Neuronal stem cell (in vitro differentiated cells): ENCODE measurements around the gene ATP5ME.

Experiments
- DNase-seq: peaks from one replicate; pipeline ENCODE4 v3.0.0-alpha.2; 2013; ENCODE audit warnings: low spot score
- H2AFZ ChIP-seq: one replicate; pipeline ENCODE4 v1.6.1; 2013; ENCODE audit warnings: mild to moderate bottlenecking, low read length, inconsistent platforms
- H2AK5ac ChIP-seq: 2 replicates; pipeline ENCODE4 v1.6.1; 2013; ENCODE audit warnings: low read depth, mild to moderate bottlenecking, inconsistent platforms, low read length, moderate library complexity, mixed read lengths
- H2BK120ac ChIP-seq: 2 replicates; pipeline ENCODE4 v1.6.1; 2013; ENCODE audit warnings: low read depth, mild to moderate bottlenecking, inconsistent platforms, low read length, moderate library complexity, mixed read lengths
- H2BK12ac ChIP-seq: one replicate; pipeline ENCODE4 v1.6.1; 2013; ENCODE audit warnings: low read length, inconsistent platforms
- H2BK15ac ChIP-seq: 2 replicates; pipeline ENCODE4 v1.6.1; 2013; ENCODE audit warnings: mild to moderate bottlenecking, low read length, inconsistent platforms, mixed read lengths
- H2BK5ac ChIP-seq: one replicate; pipeline ENCODE4 v1.6.1; 2013; ENCODE audit warnings: inconsistent platforms, mild to moderate bottlenecking, low read length, moderate library complexity
- H3K14ac ChIP-seq: one replicate; pipeline ENCODE4 v1.6.1; 2013; ENCODE audit warnings: low read length, inconsistent platforms
- H3K18ac ChIP-seq: 2 replicates; pipeline ENCODE4 v1.6.1; 2013; ENCODE audit warnings: low read length, inconsistent platforms
- H3K23ac ChIP-seq: 2 replicates; pipeline ENCODE4 v1.6.1; 2013; ENCODE audit warnings: low read depth, mild to moderate bottlenecking, mixed read lengths, low read length, inconsistent platforms; ENCODE audit not compliant: poor library complexity
- H3K27ac ChIP-seq: replicated peaks from 3 replicates; pipeline ENCODE4 v1.5.1; 2013; ENCODE audit warnings: low read length, inconsistent platforms
- H3K27me3 ChIP-seq, 3 experiments: 2 replicates each; pipeline ENCODE4 v1.6.1; 2013; ENCODE audit warnings: low read length in 3 of 3, mild to moderate bottlenecking in 2 of 3, inconsistent platforms in 1 of 3, low read depth in 1 of 3, mixed read lengths in 1 of 3, moderate library complexity in 1 of 3; ENCODE audit not compliant: control insufficient read depth in 3 of 3, insufficient read depth in 3 of 3
- H3K36me3 ChIP-seq, 2 donors: replicated peaks in 1 of 2; 2 replicates each; pipeline ENCODE4 v1.6.1; 2013; ENCODE audit warnings: low read length in 2 of 2; ENCODE audit not compliant: control insufficient read depth in 2 of 2, insufficient read depth in 2 of 2
- H3K4ac ChIP-seq: 2 replicates; pipeline ENCODE4 v1.6.1; 2013; ENCODE audit warnings: inconsistent platforms, mild to moderate bottlenecking, low read length, moderate library complexity
- H3K4me1 ChIP-seq, 2 donors: 1 replicate in 1 of 2; 2 replicates in 1 of 2; pipeline ENCODE4 v1.6.1; 2013; ENCODE audit warnings: low read length in 2 of 2, low read depth in 1 of 2; ENCODE audit not compliant: control insufficient read depth in 2 of 2, insufficient read depth in 1 of 2
- H3K4me2 ChIP-seq: one replicate; pipeline ENCODE4 v1.6.1; 2013; ENCODE audit warnings: mild to moderate bottlenecking, low read length, inconsistent platforms; ENCODE audit not compliant: insufficient read depth, poor library complexity, severe bottlenecking
- H3K4me3 ChIP-seq, 2 donors: 2 replicates each; pipeline ENCODE4 v1.5.1; 2013; ENCODE audit warnings: low read length in 2 of 2, mild to moderate bottlenecking in 2 of 2, inconsistent platforms in 1 of 2, moderate library complexity in 1 of 2
- H3K79me1 ChIP-seq: one replicate; pipeline ENCODE4 v1.6.1; 2013; ENCODE audit warnings: low read depth, mild to moderate bottlenecking, inconsistent platforms, low read length, moderate library complexity
- H3K9ac ChIP-seq: one replicate; pipeline ENCODE4 v1.6.1; 2013; ENCODE audit warnings: mild to moderate bottlenecking, low read depth, low read length, inconsistent platforms; ENCODE audit not compliant: poor library complexity
- H3K9me3 ChIP-seq, 2 donors: replicated peaks in 1 of 2; 2 replicates each; pipeline versions ENCODE3 to v1.6.1; 2013; ENCODE audit warnings: low read length in 2 of 2, mild to moderate bottlenecking in 2 of 2, inconsistent platforms in 1 of 2, low read depth in 1 of 2, mixed read lengths in 1 of 2, moderate library complexity in 1 of 2; ENCODE audit not compliant: control insufficient read depth in 2 of 2, insufficient read depth in 1 of 2
- H4K8ac ChIP-seq: one replicate; pipeline ENCODE4 v1.6.1; 2013; ENCODE audit warnings: low read depth, mild to moderate bottlenecking, inconsistent platforms, low read length, moderate library complexity
- H4K91ac ChIP-seq: one replicate; pipeline ENCODE4 v1.6.1; 2013; ENCODE audit warnings: low read length, low read depth, mild to moderate bottlenecking, inconsistent platforms; ENCODE audit not compliant: poor library complexity
- WGBS, 2 donors: extraction: QIAGEN DNeasy Blood & Tissue Kit; methylation state at CpG; one replicate each; pipeline ENCODE4 v1.1.7; 2013; ENCODE audit warnings: missing lambda C conversion rate in 2 of 2, mixed read lengths in 1 of 2; ENCODE audit not compliant: insufficient read length in 2 of 2, insufficient replicate concordance in 1 of 2; ENCODE audit errors: extremely low coverage in 2 of 2; 5-methylcytosine and 5-hydroxymethylcytosine counted together

ATP5ME gene

GRCh38 chr4:633976-634598 lies 40.0 kb downstream of the ATP5ME start:
- Histone ChIP-seq H4K8ac (no peak overlapping the region), H2BK12ac (no peak overlapping the region), H2BK120ac (no peak overlapping the region), H3K27ac (no peak overlapping the region), H3K4ac (no peak overlapping the region), H3K4me1 (peaks cover 0 to 3% of the 10 kb centered on the region in 2 donors), H3K4me2 (no peak overlapping the region), H3K4me3 (no peak overlapping the region), H2AK5ac (no peak overlapping the region), H3K23ac (peak overlapping the region; percentile 73), H2AFZ (no peak overlapping the region), H3K27me3 (peaks cover 0 to 11% (median 0%) of the 10 kb centered on the region in 3 experiments), H3K36me3 (no peaks in the 10 kb centered on the region), H2BK5ac (no peak overlapping the region), H3K14ac (no peak overlapping the region), H3K9ac (no peak overlapping the region), H3K18ac (peak overlapping the region; percentile 57), H3K9me3 (peaks cover 4 to 11% of the 10 kb centered on the region in 2 donors), H2BK15ac (peak overlapping the region; percentile 37), H3K79me1 (peaks cover 2% of the 10 kb centered on the region), H4K91ac (no peak overlapping the region)
- DNase-seq: no peak
- WGBS, 2 donors: no CpG with 5 or more reads among the region's 15 CpGs

DNA sequence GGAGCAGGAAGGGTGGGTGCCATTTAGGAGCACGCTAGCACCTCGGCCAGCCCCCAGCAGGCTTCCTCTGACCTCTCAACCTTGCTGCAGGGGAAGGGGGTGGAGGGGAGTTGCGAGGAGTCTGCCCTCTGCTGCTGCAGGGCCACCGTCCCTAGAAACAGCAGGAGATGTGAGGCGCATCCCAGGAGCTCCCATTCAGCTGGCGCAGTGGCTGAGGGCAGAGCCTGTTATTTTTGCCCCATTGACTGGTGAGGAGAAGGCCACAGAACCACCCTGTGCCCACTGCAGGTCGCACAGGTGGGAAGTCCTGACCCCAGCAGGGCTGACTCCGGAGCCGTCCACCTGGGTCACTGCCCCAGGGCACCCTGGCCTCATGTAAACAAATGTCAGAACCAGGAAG lies 40.7 kb downstream of the ATP5ME start:
- H3K18ac ChIP-seq: peak overlapping the region; percentile 13
- H3K4me2 ChIP-seq: no peak overlapping the region
- H3K27me3 ChIP-seq: peaks cover 0 to 13% (median 0%) of the 10 kb centered on the region in 3 experiments
- no peaks in the 10 kb centered on the region for H3K36me3 ChIP-seq
- H2BK5ac ChIP-seq: no peak overlapping the region
- H3K14ac ChIP-seq: peak overlapping the region; percentile 71
- no peak overlapping the region for H2BK12ac ChIP-seq
- H2BK15ac ChIP-seq: no peak overlapping the region
- no peak overlapping the region for H4K91ac ChIP-seq
- peaks cover 4 to 11% of the 10 kb centered on the region in 2 donors for H3K9me3 ChIP-seq
- H3K9ac ChIP-seq: no peak overlapping the region
- H2AFZ ChIP-seq: no peak overlapping the region
- peak overlapping the region; percentile 37 for H2AK5ac ChIP-seq
- H3K27ac ChIP-seq: no peak overlapping the region
- no peak overlapping the region for H3K4ac ChIP-seq
- H3K4me3 ChIP-seq: no peak overlapping the region
- no peak for DNase-seq
- H4K8ac ChIP-seq: no peak overlapping the region
- H2BK120ac ChIP-seq: no peak overlapping the region
- peaks cover 2% of the 10 kb centered on the region for H3K79me1 ChIP-seq
- peak overlapping the region; percentile 25 for H3K23ac ChIP-seq
- WGBS, 2 donors: no CpG with 5 or more reads among the region's 9 CpGs
- H3K4me1 ChIP-seq: peaks cover 0 to 3% of the 10 kb centered on the region in 2 donors

DNA sequence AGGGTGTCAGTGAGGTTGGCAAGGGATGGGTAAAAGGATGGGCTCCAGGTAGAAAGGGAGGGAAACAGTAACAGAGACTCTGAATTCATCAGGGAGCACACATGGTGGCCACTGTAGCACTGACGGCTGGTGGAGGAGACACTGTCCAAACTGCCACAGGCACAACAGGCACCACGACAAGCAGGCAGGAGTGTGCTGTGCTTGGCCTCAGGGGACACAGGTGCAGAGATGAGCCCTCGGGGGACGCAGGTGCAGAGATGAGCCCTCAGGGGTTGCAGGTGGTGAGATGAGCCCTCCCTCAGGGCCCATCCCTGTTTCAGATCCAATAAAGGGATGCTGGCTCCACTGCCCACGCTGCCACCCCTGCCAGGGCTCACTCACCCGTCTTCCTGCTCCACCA lies 41.1 kb downstream of the ATP5ME start:
- no CpG with 5 or more reads among the region's 6 CpGs for WGBS, 2 donors
- peak overlapping the region; percentile 25 for H3K23ac ChIP-seq
- no peak for DNase-seq

GRCh38 chr4:632196-632790 lies 41.8 kb downstream of the ATP5ME start:
- H2BK12ac ChIP-seq: no peak overlapping the region
- no peak overlapping the region for H2BK15ac ChIP-seq
- H4K8ac ChIP-seq: no peak overlapping the region
- DNase-seq: no peak
- H2AFZ ChIP-seq: no peak overlapping the region
- H3K27ac ChIP-seq: no peak overlapping the region
- peaks cover 0 to 12% (median 0%) of the 10 kb centered on the region in 3 experiments for H3K27me3 ChIP-seq
- H3K14ac ChIP-seq: no peak overlapping the region
- H2AK5ac ChIP-seq: no peak overlapping the region
- peak overlapping the region in 1 of 2 donors; percentile 2 for H3K4me3 ChIP-seq
- H3K79me1 ChIP-seq: peaks cover 2% of the 10 kb centered on the region
- H3K36me3 ChIP-seq: no peaks in the 10 kb centered on the region
- no peak overlapping the region for H3K18ac ChIP-seq
- no peak overlapping the region for H4K91ac ChIP-seq
- H2BK5ac ChIP-seq: no peak overlapping the region
- no peak overlapping the region for H3K4ac ChIP-seq
- no peak overlapping the region for H3K4me2 ChIP-seq
- no CpG with 5 or more reads among the region's 16 CpGs for WGBS, 2 donors
- H2BK120ac ChIP-seq: no peak overlapping the region
- no peaks in the 10 kb centered on the region for H3K4me1 ChIP-seq
- no peak overlapping the region for H3K9ac ChIP-seq
- peaks cover 4 to 11% of the 10 kb centered on the region in 2 donors for H3K9me3 ChIP-seq
- H3K23ac ChIP-seq: peak overlapping the region; percentile 45

More for the DNA sequence above, 41.1 kb downstream of the ATP5ME start:
- Histone ChIP-seq H3K79me1 (peaks cover 2% of the 10 kb centered on the region), H2BK12ac (no peak overlapping the region), H2BK5ac (no peak overlapping the region), H3K27me3 (peaks cover 0 to 16% (median 0%) of the 10 kb centered on the region in 3 experiments), H3K9me3 (peaks cover 4 to 11% of the 10 kb centered on the region in 2 donors), H2AFZ (no peak overlapping the region), H2BK15ac (no peak overlapping the region), H3K27ac (no peak overlapping the region), H2BK120ac (no peak overlapping the region), H3K14ac (no peak overlapping the region), H4K8ac (peak overlapping the region; percentile 65), H3K18ac (peak overlapping the region; percentile 13), H2AK5ac (no peak overlapping the region), H3K36me3 (no peaks in the 10 kb centered on the region), H3K4me2 (no peak overlapping the region), H3K4me3 (peak overlapping the region in 1 of 2 donors; percentile 2), H3K4me1 (peaks cover 0 to 3% of the 10 kb centered on the region in 2 donors), H3K4ac (no peak overlapping the region), H4K91ac (no peak overlapping the region), H3K9ac (no peak overlapping the region)
